ENCODE measurements around the gene PET117.
"Not testable (repeated sequence)": the region's sequence is repeated elsewhere in the genome, so short reads cannot be mapped to it uniquely, and the experiment has no call there.

PET117 gene

DNA sequence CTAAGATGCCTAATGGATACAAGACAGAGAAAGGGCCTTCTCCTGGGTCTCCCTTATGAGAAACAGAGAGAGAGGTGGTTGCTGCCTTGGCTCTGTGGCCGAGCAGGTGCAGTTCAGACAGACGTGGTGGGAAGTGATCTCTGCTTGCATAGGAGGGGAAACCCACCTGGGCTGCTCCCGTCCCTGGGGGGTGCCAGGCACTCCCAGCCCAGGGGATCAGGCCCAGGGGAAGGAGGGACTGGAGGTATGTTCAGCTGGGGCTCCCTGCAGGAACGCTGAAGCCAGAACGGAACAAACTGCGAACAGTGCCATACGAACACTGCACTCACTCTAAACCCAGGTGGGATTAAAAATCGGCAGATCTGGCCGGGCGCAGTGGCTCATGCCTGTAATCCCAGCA, 44.3 kb upstream of the PET117 start:
- no peak for TF ChIP-seq CTCF (IDR thresholded peaks at IDR 0.05; ENCODE audit: extremely low read depth, insufficient read depth, missing control alignments)
- no peak for DNase-seq (ENCODE audit: low spot score)
- in situ Hi-C loops (cut with MboI; ENCODE audit: low pct_unique_long_range_greater_than_20kb, low sequenced_read_pairs, unreplicated experiment) = no loop called here

DNA sequence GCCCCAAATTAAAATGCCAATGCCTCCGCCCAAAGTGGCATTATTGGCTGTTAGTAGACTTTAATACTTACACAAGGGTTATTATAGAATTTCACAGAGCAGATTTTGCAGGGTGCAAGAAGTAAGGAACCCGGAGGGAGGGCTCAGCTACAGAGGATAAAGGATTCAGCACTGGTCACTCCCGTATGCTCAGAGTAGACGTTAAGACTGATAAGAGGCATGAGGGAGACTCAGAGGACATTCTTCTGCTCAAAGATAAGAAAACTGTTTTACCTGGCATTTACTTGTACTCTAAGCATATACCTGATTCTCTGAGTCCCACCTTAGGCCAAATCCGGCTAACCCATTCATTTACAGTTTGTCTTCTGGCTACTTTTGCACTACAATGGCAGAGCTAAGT, 43.5 kb upstream of the PET117 start:
- no peak for DNase-seq (ENCODE audit: low spot score)
- in situ Hi-C loops (cut with MboI; ENCODE audit: low pct_unique_long_range_greater_than_20kb, low sequenced_read_pairs, unreplicated experiment) = no loop called here
- no peak for TF ChIP-seq CTCF (IDR thresholded peaks at IDR 0.05; ENCODE audit: extremely low read depth, insufficient read depth, missing control alignments)

DNA sequence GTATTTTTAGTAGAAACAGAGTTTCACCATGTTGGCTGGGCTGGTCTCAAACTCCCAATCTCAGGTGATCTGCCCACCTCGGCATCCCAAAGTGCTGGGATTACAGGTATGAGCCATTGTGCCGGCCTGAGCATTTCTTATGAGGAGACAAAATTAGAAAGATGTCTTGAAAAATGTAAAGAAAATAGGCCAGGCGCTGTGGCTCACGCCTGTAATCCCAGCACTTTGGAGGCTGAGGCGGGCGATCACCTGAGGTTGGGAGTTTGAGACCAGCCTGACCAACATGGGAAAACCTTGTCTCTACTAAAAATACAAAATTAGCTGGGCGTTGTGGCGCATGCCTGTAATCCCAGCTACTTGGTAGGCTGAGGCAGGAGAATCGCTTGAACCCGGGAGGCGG, 37.1 kb upstream of the PET117 start:
- DNase-seq (ENCODE audit: low spot score); in situ Hi-C loops (cut with MboI; ENCODE audit: low pct_unique_long_range_greater_than_20kb, low sequenced_read_pairs, unreplicated experiment): not testable (repeated sequence)

GRCh38 chr20:18101125-18101810, 36.4 kb upstream of the PET117 start:
- DNase-seq (ENCODE audit: low spot score) = no peak
- in situ Hi-C loops (cut with MboI; ENCODE audit: low pct_unique_long_range_greater_than_20kb, low sequenced_read_pairs, unreplicated experiment) = no loop called here
- TF ChIP-seq CTCF (IDR thresholded peaks at IDR 0.05; ENCODE audit: extremely low read depth, insufficient read depth, missing control alignments) = no peak

GRCh38 chr20:18103497-18103896, 34.2 kb upstream of the PET117 start:
- in situ Hi-C loops (cut with MboI; ENCODE audit: low pct_unique_long_range_greater_than_20kb, low sequenced_read_pairs, unreplicated experiment) = no loop called here
- TF ChIP-seq CTCF (IDR thresholded peaks at IDR 0.05; ENCODE audit: extremely low read depth, insufficient read depth, missing control alignments) = no peak
- no peak for DNase-seq (ENCODE audit: low spot score)

- DNase-seq (ENCODE audit: low spot score) = no peak
- TF ChIP-seq CTCF (IDR thresholded peaks at IDR 0.05; ENCODE audit: extremely low read depth, insufficient read depth, missing control alignments) = no peak
- in situ Hi-C loops (cut with MboI; ENCODE audit: low pct_unique_long_range_greater_than_20kb, low sequenced_read_pairs, unreplicated experiment) = no loop called here
Observed at GRCh38 chr20:18108326-18108725, 29.3 kb upstream of the PET117 start.

- DNase-seq (ENCODE audit: low spot score); in situ Hi-C loops (cut with MboI; ENCODE audit: low pct_unique_long_range_greater_than_20kb, low sequenced_read_pairs, unreplicated experiment): not testable (repeated sequence)
Observed at GRCh38 chr20:18128574-18128973, 9.1 kb upstream of the PET117 start.

- no peak for TF ChIP-seq CTCF (IDR thresholded peaks at IDR 0.05; ENCODE audit: extremely low read depth, insufficient read depth, missing control alignments)
- in situ Hi-C loops (cut with MboI; ENCODE audit: low pct_unique_long_range_greater_than_20kb, low sequenced_read_pairs, unreplicated experiment) = no loop called here
- DNase-seq (ENCODE audit: low spot score) = no peak
Observed at GRCh38 chr20:18132663-18133062, 5.0 kb upstream of the PET117 start.

Measured in GM13977 (cell line).